Osteoblast (primary cell): ENCODE measurements around the gene KAT6B. TPM values are rescaled to one million over a fixed set of nuclear protein-coding genes. Genes with fewer than 3 reads are reported as not detected.

ENCODE experiments used
- DNase-seq: peaks from one replicate; pipeline ENCODE4 v3.0.0; 2011; ENCODE audit warnings: low spot score, mixed read lengths; ENCODE audit not compliant: insufficient read length; ENCODE audit errors: missing footprints
- H2AFZ ChIP-seq: 2 replicates; pipeline ENCODE4 v1.6.0; 2011; ENCODE audit warnings: mild to moderate bottlenecking, low read length
- H3K27ac ChIP-seq: 2 replicates; pipeline ENCODE4 v1.5.1; 2011; ENCODE audit warnings: mild to moderate bottlenecking, low read depth, low read length, moderate library complexity
- H3K27me3 ChIP-seq: 2 replicates; pipeline ENCODE4 v1.6.0; 2012; ENCODE audit warnings: mild to moderate bottlenecking, control low read depth, inconsistent platforms, low read length, moderate library complexity; ENCODE audit not compliant: insufficient read depth
- H3K36me3 ChIP-seq: 2 replicates; pipeline ENCODE4 v1.5.1; 2011; ENCODE audit warnings: mild to moderate bottlenecking, low read length, control low read depth, moderate library complexity; ENCODE audit not compliant: insufficient read depth
- H3K4me1 ChIP-seq: 2 replicates; pipeline ENCODE4 v1.5.1; 2011; ENCODE audit warnings: mild to moderate bottlenecking, low read length, control low read depth, moderate library complexity; ENCODE audit not compliant: insufficient read depth
- H3K4me2 ChIP-seq: 2 replicates; pipeline ENCODE4 v1.6.0; 2011; ENCODE audit warnings: mild to moderate bottlenecking, low read length; ENCODE audit not compliant: insufficient read depth
- H3K4me3 ChIP-seq: fragments of 200-600 bp; sonication (generic); 3 replicates; pipeline ENCODE4 v1.5.1; 2012; ENCODE audit warnings: mild to moderate bottlenecking, low read length, inconsistent platforms; ENCODE audit not compliant: insufficient read depth
- H3K79me2 ChIP-seq: 2 replicates; pipeline ENCODE4 v1.6.0; 2012; ENCODE audit warnings: mild to moderate bottlenecking, low read length, control low read depth, inconsistent platforms; ENCODE audit not compliant: insufficient read depth
- H3K9me3 ChIP-seq: 2 replicates; pipeline ENCODE4 v1.5.1; 2011; ENCODE audit warnings: low read depth, low read length, control low read depth
- H4K20me1 ChIP-seq: 2 replicates; pipeline ENCODE4 v1.6.0; 2012; ENCODE audit warnings: mild to moderate bottlenecking, low read length, control low read depth; ENCODE audit not compliant: insufficient read depth
- CTCF ChIP-seq: IDR thresholded peaks from 2 replicates; pipeline ENCODE4 v1.5.1; 2011; ENCODE audit warnings: mild to moderate bottlenecking, low read depth, low read length, moderate library complexity; ENCODE audit errors: extremely low read depth
- total RNA-seq: library from RNA; depleted of rRNA; stranded (reverse); fragments of >200 nt; gene quantifications from 2 replicates; pipeline ENCODE4 v1.2.3, GENCODE V29; 2012

KAT6B gene
- total RNA-seq, 1 donor: 24.6 TPM

- no peak overlapping the region for H3K4me3 ChIP-seq
Measured at GRCh38 chr10:74953214-74953613, 126.8 kb downstream of the KAT6B start.

GRCh38 chr10:74955796-74956195, 129.4 kb downstream of the KAT6B start:
- H3K36me3 ChIP-seq: no peaks in the 10 kb centered on the region
- no peak overlapping the region for H3K27ac ChIP-seq
- no peaks in the 10 kb centered on the region for H3K9me3 ChIP-seq
- H2AFZ ChIP-seq: no peak overlapping the region
- no peak overlapping the region for H3K4me3 ChIP-seq
- no peak for DNase-seq
- peaks cover 3% of the 10 kb centered on the region for H3K4me1 ChIP-seq
- H3K4me2 ChIP-seq: no peak overlapping the region
- no peaks in the 10 kb centered on the region for H3K27me3 ChIP-seq
- H4K20me1 ChIP-seq: peaks cover 3% of the 10 kb centered on the region
- H3K79me2 ChIP-seq: peaks cover 23% of the 10 kb centered on the region
- TF ChIP-seq CTCF: no peak

More at GRCh38 chr10:74953214-74953613, 126.8 kb downstream of the KAT6B start:
- Histone ChIP-seq H3K4me1 (peaks cover 22% of the 10 kb centered on the region), H3K36me3 (no peaks in the 10 kb centered on the region), H3K79me2 (peaks cover 24% of the 10 kb centered on the region), H3K4me2 (no peak overlapping the region), H3K27ac (no peak overlapping the region), H3K9me3 (no peaks in the 10 kb centered on the region), H2AFZ (no peak overlapping the region), H3K27me3 (no peaks in the 10 kb centered on the region), H4K20me1 (peaks cover 14% of the 10 kb centered on the region)
- TF ChIP-seq CTCF: no peak
- no peak for DNase-seq

GRCh38 chr10:74956555-74957111, 130.2 kb downstream of the KAT6B start:
- H3K27me3 ChIP-seq: no peaks in the 10 kb centered on the region
- no peak overlapping the region for H3K4me3 ChIP-seq
- no peak for DNase-seq
- no peak overlapping the region for H3K4me2 ChIP-seq
- no peaks in the 10 kb centered on the region for H3K9me3 ChIP-seq
- no peak for TF ChIP-seq CTCF
- no peaks in the 10 kb centered on the region for H3K36me3 ChIP-seq
- peaks cover 23% of the 10 kb centered on the region for H3K79me2 ChIP-seq
- H3K27ac ChIP-seq: no peak overlapping the region
- H2AFZ ChIP-seq: no peak overlapping the region
- peaks cover 3% of the 10 kb centered on the region for H3K4me1 ChIP-seq
- peaks cover 3% of the 10 kb centered on the region for H4K20me1 ChIP-seq

GRCh38 chr10:74957285-74957961, 131.0 kb downstream of the KAT6B start:
- no peak for TF ChIP-seq CTCF
- peaks cover 19% of the 10 kb centered on the region for H3K79me2 ChIP-seq
- H3K27me3 ChIP-seq: no peaks in the 10 kb centered on the region
- H2AFZ ChIP-seq: no peak overlapping the region
- peaks cover 3% of the 10 kb centered on the region for H3K4me1 ChIP-seq
- peaks cover under 1% of the 10 kb centered on the region for H4K20me1 ChIP-seq
- no peaks in the 10 kb centered on the region for H3K9me3 ChIP-seq
- no peak overlapping the region for H3K4me3 ChIP-seq
- no peak overlapping the region for H3K27ac ChIP-seq
- no peak for DNase-seq
- H3K36me3 ChIP-seq: no peaks in the 10 kb centered on the region
- H3K4me2 ChIP-seq: no peak overlapping the region
